Measurements from ENCODE around the gene PEAR1.

Gene PEAR1

GRCh38 chr1:156942176-156942575 lies 48.7 kb downstream of the PEAR1 start:
- no peaks in the 10 kb centered on the region for H3K4me1 Mint-ChIP-seq
- H3K9me3 Mint-ChIP-seq, result no peaks in the 10 kb centered on the region
- H3K4me3 Mint-ChIP-seq, result no peak overlapping the region
- no peaks in the 10 kb centered on the region for H3K27me3 Mint-ChIP-seq
- H3K27ac Mint-ChIP-seq, result no peak overlapping the region
- peaks cover 6% of the 10 kb centered on the region for H3K36me3 Mint-ChIP-seq

GRCh38 chr1:156942576-156942975 lies 49.1 kb downstream of the PEAR1 start:
- no peak overlapping the region for H3K4me3 Mint-ChIP-seq
- H3K27ac Mint-ChIP-seq, result no peak overlapping the region
- H3K9me3 Mint-ChIP-seq, result no peaks in the 10 kb centered on the region
- no peaks in the 10 kb centered on the region for H3K27me3 Mint-ChIP-seq
- H3K4me1 Mint-ChIP-seq, result no peaks in the 10 kb centered on the region
- H3K36me3 Mint-ChIP-seq, result peaks cover 6% of the 10 kb centered on the region

- Mint-ChIP-seq H3K4me1 (no peaks in the 10 kb centered on the region), H3K4me3 (no peak overlapping the region), H3K27me3 (no peaks in the 10 kb centered on the region), H3K27ac (no peak overlapping the region), H3K9me3 (no peaks in the 10 kb centered on the region), H3K36me3 (peaks cover 6% of the 10 kb centered on the region)
Observed at GRCh38 chr1:156943756-156944155, 50.2 kb downstream of the PEAR1 start.

- Mint-ChIP-seq H3K4me3 (no peak overlapping the region), H3K4me1 (no peaks in the 10 kb centered on the region), H3K27ac (no peak overlapping the region), H3K27me3 (no peaks in the 10 kb centered on the region), H3K36me3 (peaks cover 4% of the 10 kb centered on the region), H3K9me3 (no peaks in the 10 kb centered on the region)
Observed at GRCh38 chr1:156944268-156944667, 50.8 kb downstream of the PEAR1 start.

- H3K27ac Mint-ChIP-seq, result no peak overlapping the region
- H3K36me3 Mint-ChIP-seq, result peaks cover 4% of the 10 kb centered on the region
- no peaks in the 10 kb centered on the region for H3K9me3 Mint-ChIP-seq
- H3K27me3 Mint-ChIP-seq, result no peaks in the 10 kb centered on the region
- H3K4me1 Mint-ChIP-seq, result no peaks in the 10 kb centered on the region
- H3K4me3 Mint-ChIP-seq, result no peak overlapping the region
Observed at GRCh38 chr1:156944848-156945247, 51.3 kb downstream of the PEAR1 start.

GRCh38 chr1:156945881-156946661 lies 52.6 kb downstream of the PEAR1 start:
- H3K27me3 Mint-ChIP-seq, result no peaks in the 10 kb centered on the region
- no peak overlapping the region for H3K27ac Mint-ChIP-seq
- no peaks in the 10 kb centered on the region for H3K9me3 Mint-ChIP-seq
- peaks cover 5% of the 10 kb centered on the region for H3K36me3 Mint-ChIP-seq
- no peaks in the 10 kb centered on the region for H3K4me1 Mint-ChIP-seq
- no peak overlapping the region for H3K4me3 Mint-ChIP-seq

GRCh38 chr1:156947127-156947526 lies 53.6 kb downstream of the PEAR1 start:
- no peak overlapping the region for H3K27ac Mint-ChIP-seq
- H3K4me1 Mint-ChIP-seq, result no peaks in the 10 kb centered on the region
- H3K36me3 Mint-ChIP-seq, result peaks cover 10% of the 10 kb centered on the region
- H3K9me3 Mint-ChIP-seq, result no peaks in the 10 kb centered on the region
- no peak overlapping the region for H3K4me3 Mint-ChIP-seq
- H3K27me3 Mint-ChIP-seq, result no peaks in the 10 kb centered on the region

- Mint-ChIP-seq H3K36me3 (peaks cover 12% of the 10 kb centered on the region), H3K27me3 (no peaks in the 10 kb centered on the region), H3K9me3 (no peaks in the 10 kb centered on the region), H3K4me1 (no peaks in the 10 kb centered on the region), H3K4me3 (no peak overlapping the region), H3K27ac (no peak overlapping the region)
Observed at GRCh38 chr1:156947818-156948525, 54.5 kb downstream of the PEAR1 start.

GRCh38 chr1:156948708-156949107 lies 55.2 kb downstream of the PEAR1 start:
- Mint-ChIP-seq H3K36me3 (peaks cover 12% of the 10 kb centered on the region), H3K4me3 (no peak overlapping the region), H3K4me1 (no peaks in the 10 kb centered on the region), H3K27ac (no peak overlapping the region), H3K9me3 (no peaks in the 10 kb centered on the region), H3K27me3 (no peaks in the 10 kb centered on the region)

GRCh38 chr1:156949127-156949526 lies 55.6 kb downstream of the PEAR1 start:
- Mint-ChIP-seq H3K36me3 (peaks cover 12% of the 10 kb centered on the region), H3K27ac (no peak overlapping the region), H3K9me3 (no peaks in the 10 kb centered on the region), H3K27me3 (no peaks in the 10 kb centered on the region), H3K4me3 (no peak overlapping the region), H3K4me1 (no peaks in the 10 kb centered on the region)

- Mint-ChIP-seq H3K9me3 (no peaks in the 10 kb centered on the region), H3K4me1 (no peaks in the 10 kb centered on the region), H3K4me3 (no peak overlapping the region), H3K27me3 (no peaks in the 10 kb centered on the region), H3K27ac (no peak overlapping the region), H3K36me3 (peaks cover 11% of the 10 kb centered on the region)
Observed at GRCh38 chr1:156951371-156951770, 57.9 kb downstream of the PEAR1 start.

- peaks cover 6% of the 10 kb centered on the region for H3K4me1 Mint-ChIP-seq
- no peaks in the 10 kb centered on the region for H3K9me3 Mint-ChIP-seq
- H3K27ac Mint-ChIP-seq, result no peak overlapping the region
- no peak overlapping the region for H3K4me3 Mint-ChIP-seq
- peaks cover 13% of the 10 kb centered on the region for H3K36me3 Mint-ChIP-seq
- no peaks in the 10 kb centered on the region for H3K27me3 Mint-ChIP-seq
Observed at GRCh38 chr1:156953571-156953970, 60.1 kb downstream of the PEAR1 start.

GRCh38 chr1:156956333-156956732 lies 62.8 kb downstream of the PEAR1 start:
- H3K27ac Mint-ChIP-seq, result no peak overlapping the region
- peaks cover 16% of the 10 kb centered on the region for H3K36me3 Mint-ChIP-seq
- peaks cover 26% of the 10 kb centered on the region for H3K4me1 Mint-ChIP-seq
- no peaks in the 10 kb centered on the region for H3K27me3 Mint-ChIP-seq
- H3K4me3 Mint-ChIP-seq, result no peak overlapping the region
- H3K9me3 Mint-ChIP-seq, result no peaks in the 10 kb centered on the region

- no peaks in the 10 kb centered on the region for H3K9me3 Mint-ChIP-seq
- H3K36me3 Mint-ChIP-seq, result peaks cover 14% of the 10 kb centered on the region
- H3K4me1 Mint-ChIP-seq, result peaks cover 38% of the 10 kb centered on the region
- H3K27ac Mint-ChIP-seq, result no peak overlapping the region
- no peak overlapping the region for H3K4me3 Mint-ChIP-seq
- no peaks in the 10 kb centered on the region for H3K27me3 Mint-ChIP-seq
Observed at GRCh38 chr1:156957634-156958033, 64.1 kb downstream of the PEAR1 start.

- no peaks in the 10 kb centered on the region for H3K9me3 Mint-ChIP-seq
- peak overlapping the region; percentile 17 for H3K27ac Mint-ChIP-seq
- H3K36me3 Mint-ChIP-seq, result peaks cover 14% of the 10 kb centered on the region
- H3K4me3 Mint-ChIP-seq, result no peak overlapping the region
- H3K27me3 Mint-ChIP-seq, result no peaks in the 10 kb centered on the region
- H3K4me1 Mint-ChIP-seq, result peaks cover 43% of the 10 kb centered on the region
Observed at GRCh38 chr1:156958247-156958714, 64.8 kb downstream of the PEAR1 start.

- H3K27ac Mint-ChIP-seq, result no peak overlapping the region
- H3K4me1 Mint-ChIP-seq, result peaks cover 55% of the 10 kb centered on the region
- H3K27me3 Mint-ChIP-seq, result no peaks in the 10 kb centered on the region
- H3K9me3 Mint-ChIP-seq, result no peaks in the 10 kb centered on the region
- peaks cover 13% of the 10 kb centered on the region for H3K36me3 Mint-ChIP-seq
- no peak overlapping the region for H3K4me3 Mint-ChIP-seq
Observed at GRCh38 chr1:156959414-156959813, 65.9 kb downstream of the PEAR1 start.
